Myocyte (in vitro differentiated cells): ENCODE data around the gene FGGY. TPM values are rescaled to one million over a fixed set of nuclear protein-coding genes. Genes with fewer than 3 reads are reported as not detected.

ENCODE experiments used
- DNase-seq: peaks from one replicate; pipeline ENCODE4 v3.0.0-alpha.2; 2012; ENCODE audit warnings: low read depth
- total RNA-seq: library from RNA; depleted of rRNA; stranded (reverse); fragments of >200 nt; gene quantifications from 2 replicates; pipeline ENCODE4 v1.2.3, GENCODE V29; 2014

FGGY gene
- total RNA-seq, 1 donor from 2014 or later = 21.0 TPM

GRCh38 chr1:59412718-59413326 is 115.9 kb downstream of the FGGY start:
- DNase-seq = peak; percentile 69

GRCh38 chr1:59413327-59413720 is 116.4 kb downstream of the FGGY start:
- DNase-seq = peak; percentile 29

- peak; percentile 99 for DNase-seq
Observed at GRCh38 chr1:59414406-59415133, 117.7 kb downstream of the FGGY start.

GRCh38 chr1:59415286-59415850 is 118.5 kb downstream of the FGGY start:
- peak; percentile 80 for DNase-seq

GRCh38 chr1:59415881-59416280 is 119.0 kb downstream of the FGGY start:
- peak; percentile 47 for DNase-seq

GRCh38 chr1:59417406-59417805 is 120.5 kb downstream of the FGGY start:
- peak; percentile 22 for DNase-seq

GRCh38 chr1:59418363-59419144 is 121.7 kb downstream of the FGGY start:
- DNase-seq = no peak

GRCh38 chr1:59419361-59420140 is 122.7 kb downstream of the FGGY start:
- DNase-seq = peak; percentile 30

- peak; percentile 40 for DNase-seq
Observed at GRCh38 chr1:59421232-59421920, 124.5 kb downstream of the FGGY start.

- DNase-seq = peak; percentile 76
Observed at GRCh38 chr1:59422921-59423575, 126.2 kb downstream of the FGGY start.

- DNase-seq = peak; percentile 99
Observed at GRCh38 chr1:59427155-59427554, 130.3 kb downstream of the FGGY start.

GRCh38 chr1:59427784-59428183 is 130.9 kb downstream of the FGGY start:
- peak; percentile 67 for DNase-seq

- no peak for DNase-seq
Observed at GRCh38 chr1:59428828-59429227, 131.9 kb downstream of the FGGY start.

- DNase-seq = peak; percentile 59
Observed at GRCh38 chr1:59429656-59430055, 132.8 kb downstream of the FGGY start.

GRCh38 chr1:59431566-59432294 is 134.8 kb downstream of the FGGY start:
- DNase-seq = peak; percentile 19

- DNase-seq = no peak
Observed at GRCh38 chr1:59432531-59433439, 135.9 kb downstream of the FGGY start.

- peak; percentile 77 for DNase-seq
Observed at GRCh38 chr1:59433440-59433813, 136.5 kb downstream of the FGGY start.

GRCh38 chr1:59434336-59434735 is 137.4 kb downstream of the FGGY start:
- DNase-seq = peak; percentile 88
